ENCODE measurements around the gene MAEA.

GRCh38 chr4:1348014-1348513 lies 58.4 kb downstream of the MAEA start:
- TF ChIP-seq MTA3 (IDR thresholded peaks at IDR 0.05; ENCODE audit: borderline replicate concordance, low read length) = no peak
- TF ChIP-seq ELK1 (IDR thresholded peaks at IDR 0.05; ENCODE audit: low read depth, low read length) = no peak
- no peak for TF ChIP-seq RFX5 (IDR thresholded peaks at IDR 0.05; ENCODE audit: low read depth, low read length)
- TF ChIP-seq EGR1 (IDR thresholded peaks at IDR 0.05; ENCODE audit: borderline replicate concordance in 1 of 2, low read depth in 2 of 2, low read length in 2 of 2) = no peak
- no peak for TF ChIP-seq IRF3 (IDR thresholded peaks at IDR 0.05)
- no peak for TF ChIP-seq TAF1 (IDR thresholded peaks at IDR 0.05; ENCODE audit: borderline replicate concordance, low read depth, low read length)
- no peak for TF ChIP-seq ZBTB33 (IDR thresholded peaks at IDR 0.05)
- no peak for TF ChIP-seq MAX (IDR thresholded peaks at IDR 0.05; ENCODE audit: low read depth, low read length)
- TF ChIP-seq NFXL1 (IDR thresholded peaks at IDR 0.05; ENCODE audit: borderline replicate concordance) = no peak
- TF ChIP-seq RAD21 (IDR thresholded peaks at IDR 0.05; ENCODE audit: insufficient read depth, low read depth, low read length) = no peak
- no peak for TF ChIP-seq MXI1 (IDR thresholded peaks at IDR 0.05; ENCODE audit: low read depth, low read length)

Measured in GM12878 (cell line).